Keratinocyte (primary cell): ENCODE results near the gene LMTK2. TPM values are rescaled to one million over a fixed set of nuclear protein-coding genes. Genes with fewer than 3 reads are reported as not detected.

Source experiments
- DNase-seq: peaks from one replicate; pipeline ENCODE4 v3.0.0-alpha.2; 2011; ENCODE audit warnings: low read depth, missing footprints, low spot score
- FAIRE-seq: peaks from 2 replicates; lab custom pipeline; 2011; peaks lifted over from hg19 to GRCh38; lab: Jason Lieb, UNC
- H2AFZ ChIP-seq: 2 replicates; pipeline ENCODE4 v1.6.0; 2012; ENCODE audit warnings: low read length, control low read depth, inconsistent platforms; ENCODE audit not compliant: control insufficient read depth
- H3K27ac ChIP-seq: 2 replicates; pipeline ENCODE4 v1.5.1; 2011; ENCODE audit warnings: low read length; ENCODE audit not compliant: control insufficient read depth, insufficient read depth
- H3K27me3 ChIP-seq: 3 replicates; pipeline ENCODE4 v1.6.0; 2011; ENCODE audit warnings: low read length; ENCODE audit not compliant: control insufficient read depth, insufficient read depth; ENCODE audit errors: extremely low read depth
- H3K36me3 ChIP-seq, 2 experiments: 2 replicates in 1 of 2; 3 replicates in 1 of 2; pipeline ENCODE4 v1.5.1; 2011; ENCODE audit warnings: low read length in 2 of 2, mild to moderate bottlenecking in 1 of 2; ENCODE audit not compliant: control insufficient read depth in 2 of 2, insufficient read depth in 2 of 2; ENCODE audit errors: extremely low read depth in 1 of 2
- H3K4me1 ChIP-seq: 3 replicates; pipeline ENCODE4 v1.5.1; 2011; ENCODE audit warnings: low read length; ENCODE audit not compliant: control insufficient read depth, insufficient read depth; ENCODE audit errors: extremely low read depth
- H3K4me2 ChIP-seq: 3 replicates; pipeline ENCODE4 v1.6.0; 2011; ENCODE audit warnings: low read depth, low read length; ENCODE audit not compliant: control insufficient read depth, insufficient read depth; ENCODE audit errors: extremely low read depth
- H3K4me3 ChIP-seq, 3 experiments: fragments of 200-600 bp in 1 of 3; sonication (generic) in 1 of 3; 2 replicates in 2 of 3; 3 replicates in 1 of 3; pipeline ENCODE4 v1.5.1; 2011 to 2016; ENCODE audit warnings: low read length in 3 of 3, mild to moderate bottlenecking in 3 of 3, control low read depth in 2 of 3, inconsistent platforms in 1 of 3, low read depth in 1 of 3, mixed read lengths in 1 of 3, mixed run types in 1 of 3, moderate library complexity in 1 of 3; ENCODE audit not compliant: control insufficient read depth in 2 of 3, insufficient read depth in 2 of 3; ENCODE audit errors: extremely low read depth in 1 of 3
- H3K79me2 ChIP-seq: 2 replicates; pipeline ENCODE4 v1.6.0; 2012; ENCODE audit warnings: low read length; ENCODE audit not compliant: control insufficient read depth, insufficient read depth
- H3K9ac ChIP-seq: 3 replicates; pipeline ENCODE4 v1.6.0; 2011; ENCODE audit warnings: low read length; ENCODE audit not compliant: control insufficient read depth, insufficient read depth; ENCODE audit errors: extremely low read depth
- H3K9me1 ChIP-seq: 3 replicates; pipeline ENCODE4 v1.6.0; 2011; ENCODE audit warnings: low read length; ENCODE audit not compliant: control insufficient read depth, insufficient read depth; ENCODE audit errors: extremely low read depth
- H3K9me3 ChIP-seq: 2 replicates; pipeline ENCODE4 v1.5.1; 2012; ENCODE audit warnings: low read depth, low read length; ENCODE audit not compliant: control insufficient read depth
- H4K20me1 ChIP-seq: 3 replicates; pipeline ENCODE4 v1.6.0; 2011; ENCODE audit warnings: low read length; ENCODE audit not compliant: control insufficient read depth, insufficient read depth; ENCODE audit errors: extremely low read depth
- CTCF ChIP-seq, 3 experiments: IDR thresholded peaks in 1 of 3; conservative IDR thresholded peaks in 1 of 3; optimal IDR thresholded peaks in 1 of 3; 2 replicates in 2 of 3; 3 replicates in 1 of 3; pipeline versions ENCODE3 to v1.5.1; 2011; ENCODE audit warnings: low read length in 3 of 3, mild to moderate bottlenecking in 3 of 3, moderate library complexity in 2 of 3, control low read depth in 1 of 3, inconsistent platforms in 1 of 3; ENCODE audit not compliant: insufficient read depth in 2 of 3; ENCODE audit errors: extremely low read depth in 1 of 3
- EZH2 ChIP-seq: IDR thresholded peaks from one replicate; pipeline ENCODE4 v1.6.1; 2012; ENCODE audit warnings: inconsistent platforms, mild to moderate bottlenecking, low read length, moderate library complexity
- dilution Hi-C: fragments of 300-500 bp; cut with MboI; formaldehyde crosslinking; loops from one replicate; pipeline ENCODE4 v1.7.0; 2020; ENCODE audit warnings: low sequenced_read_pairs; ENCODE audit not compliant: extremely low pct_ligation_motif_present
- polyA plus RNA-seq, 5 experiments: library from polyadenylated mRNA; depleted of rRNA in 3 of 5; stranded (reverse) in 3 of 5; stranded (forward) in 1 of 5; unstranded in 1 of 5; fragments of >200 nt; gene quantifications; 1 replicate in 1 of 5; 2 replicates in 3 of 5; 3 replicates in 1 of 5; pipeline versions ENCODE4 v1.2.1 to v1.2.3, GENCODE V29; 2011 to 2012; ENCODE audit warnings: missing spikeins in 2 of 5, low read depth in 1 of 5, low replicate concordance in 1 of 5

LMTK2 gene
- polyA plus RNA-seq, 1 donor (not counting 4 experiments of a cell fraction or from before 2014, with no cell fraction given) = 6.6 TPM

- FAIRE-seq = no peak
Measured at GRCh38 chr7:98100088-98100487, 6.6 kb upstream of the LMTK2 start.

GRCh38 chr7:98102170-98102569, 4.5 kb upstream of the LMTK2 start:
- Histone ChIP-seq H3K79me2 (peaks cover 4% of the 10 kb centered on the region), H3K4me3 (no peak overlapping the region), H3K4me2 (no peak overlapping the region), H3K9ac (no peak overlapping the region), H3K9me1 (no peaks in the 10 kb centered on the region), H3K36me3 (no peaks in the 10 kb centered on the region), H3K27me3 (no peaks in the 10 kb centered on the region), H3K4me1 (peaks cover 4% of the 10 kb centered on the region), H3K9me3 (no peaks in the 10 kb centered on the region), H4K20me1 (no peaks in the 10 kb centered on the region), H3K27ac (no peak overlapping the region), H2AFZ (no peak overlapping the region)
- FAIRE-seq = no peak
- dilution Hi-C loops = no loop called here
- DNase-seq = no peak
- TF ChIP-seq CTCF (optimal IDR thresholded peaks at IDR 0.05 in 1 of 3, IDR thresholded peaks at IDR 0.05 in 1 of 3, conservative IDR thresholded peaks at IDR 0.05 in 1 of 3; ENCODE audit: extremely low read depth in 1 of 3, insufficient read depth in 2 of 3, low read length in 3 of 3) (no peak), EZH2 (no peak)

More at GRCh38 chr7:98100088-98100487, 6.6 kb upstream of the LMTK2 start:
- dilution Hi-C loops = no loop called here
- H3K9me3 ChIP-seq = no peaks in the 10 kb centered on the region
- no peak overlapping the region for H3K4me3 ChIP-seq
- H3K9ac ChIP-seq = no peak overlapping the region
- no peaks in the 10 kb centered on the region for H3K36me3 ChIP-seq
- H3K27me3 ChIP-seq = no peaks in the 10 kb centered on the region
- H3K4me1 ChIP-seq = no peaks in the 10 kb centered on the region
- H3K27ac ChIP-seq = no peak overlapping the region
- TF ChIP-seq EZH2 = no peak
- TF ChIP-seq CTCF (optimal IDR thresholded peaks at IDR 0.05 in 1 of 3, IDR thresholded peaks at IDR 0.05 in 1 of 3, conservative IDR thresholded peaks at IDR 0.05 in 1 of 3; ENCODE audit: extremely low read depth in 1 of 3, insufficient read depth in 2 of 3, low read length in 3 of 3) = no peak
- no peaks in the 10 kb centered on the region for H3K9me1 ChIP-seq
- H3K79me2 ChIP-seq = no peaks in the 10 kb centered on the region
- no peak for DNase-seq
- no peak overlapping the region for H2AFZ ChIP-seq
- H4K20me1 ChIP-seq = no peaks in the 10 kb centered on the region
- H3K4me2 ChIP-seq = no peak overlapping the region
